Measurements from ENCODE around the gene SLC3A2. TPM values are rescaled to one million over a fixed set of nuclear protein-coding genes. Genes with fewer than 3 reads are reported as not detected.

SLC3A2 gene
- total RNA-seq, 1 experiment from 2014 or later: 290 TPM

DNA sequence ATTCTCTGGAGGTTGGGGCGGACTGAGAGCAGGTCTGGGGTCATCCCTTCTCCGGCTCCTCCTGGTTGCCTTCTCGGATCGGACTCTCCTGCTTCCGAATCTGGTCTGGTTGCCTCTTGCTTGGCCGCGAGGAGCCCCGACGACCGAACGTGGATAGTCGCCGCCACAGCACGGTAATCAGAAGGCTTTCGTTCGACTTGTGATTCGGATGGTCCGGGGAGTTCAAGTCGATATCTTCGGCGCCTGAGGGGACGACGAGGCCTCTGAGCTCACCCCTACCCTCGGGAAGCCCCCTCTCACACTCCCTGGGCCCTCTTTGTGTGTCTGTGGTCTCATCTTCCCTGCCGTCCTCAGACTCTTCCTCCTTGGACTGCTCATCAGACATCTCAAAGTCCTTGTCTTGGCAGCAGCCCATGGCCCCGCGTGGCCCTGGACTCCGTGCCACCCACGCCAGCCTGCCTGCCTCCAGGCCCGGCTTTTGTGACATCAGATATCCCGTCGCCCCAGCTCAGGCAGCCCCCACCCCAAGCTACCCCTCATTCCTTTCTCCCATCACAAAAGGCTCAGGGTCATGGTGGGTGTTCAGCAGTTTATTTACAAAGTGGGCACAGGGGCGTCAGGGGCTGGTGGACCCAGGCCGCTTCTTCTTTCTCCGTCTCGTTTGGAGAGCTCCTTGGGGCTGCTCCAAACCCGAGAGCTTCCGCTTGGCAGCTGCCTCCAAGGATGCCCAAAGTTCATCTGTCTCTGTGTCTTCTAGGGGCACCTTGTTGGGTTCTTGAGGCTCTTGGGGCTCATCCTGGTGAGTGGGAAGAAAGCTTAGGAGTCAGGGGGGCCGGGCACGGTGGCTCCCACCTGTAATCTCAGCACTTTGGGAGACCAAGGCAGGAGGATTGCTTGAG lies 48.1 kb upstream of the SLC3A2 start, which contains the start of gene TEX54:
TEX54 (minus strand) TSS at position 506 of the 899 bp plus-strand sequence.
- H2BK12ac ChIP-seq (ENCODE audit: insufficient read length, low read depth, low read length): no peak within 1 kb of the TSS
- peaks cover 10% of the 10 kb centered on the region for H3K23me2 ChIP-seq (ENCODE audit: insufficient read length, low read depth, low read length, poor library complexity, severe bottlenecking)
- peak within 1 kb of the TSS; percentile 91 for H3K4me2 ChIP-seq (ENCODE audit: insufficient read depth, insufficient read length, low read length)
- H3K79me1 ChIP-seq (ENCODE audit: insufficient read depth, low read depth, low read length, poor library complexity, severe bottlenecking): peaks cover under 1% of the 10 kb centered on the region
- peaks cover 6% of the 10 kb centered on the region; the same call in 1 of the 2 replicates for H3K79me2 ChIP-seq (ENCODE audit: insufficient read depth, low read length)
- no peaks in the 10 kb centered on the region for H3K27me3 ChIP-seq (ENCODE audit: insufficient read depth, low read length)
- H2BK120ac ChIP-seq (ENCODE audit: low read depth, low read length, poor library complexity, severe bottlenecking): no peak within 1 kb of the TSS
- Mint-ChIP-seq H3K4me3 (peak within 1 kb of the TSS; percentile 99 to 100), H3K9me3 (no peaks in the 10 kb centered on the region; a peak in 1 of 5 replicates), H3K27me3 (ENCODE audit: low read depth) (no peaks in the 10 kb centered on the region), H3K27ac (peak within 1 kb of the TSS; percentile 100), H3K36me3 (ENCODE audit: insufficient read depth in 1 of 3, low read depth in 3 of 3) (peaks cover 31 to 55% (median 54%) of the 10 kb centered on the region in 3 experiments), H3K4me1 (peaks cover 17 to 24% of the 10 kb centered on the region in 2 experiments)
- H4K5ac ChIP-seq (ENCODE audit: insufficient read length, low read depth, low read length): no peak within 1 kb of the TSS
- no peaks in the 10 kb centered on the region for H3K9me3 ChIP-seq (ENCODE audit: control insufficient read depth, low read depth, low read length)
- H3K23ac ChIP-seq (ENCODE audit: insufficient read length, low read depth, low read length): no peak within 1 kb of the TSS
- no peak within 1 kb of the TSS for H2BK20ac ChIP-seq (ENCODE audit: low read depth, low read length, poor library complexity, severe bottlenecking)
- no CpG with 5 or more reads among the region's 40 CpGs for WGBS (ENCODE audit: extremely low coverage, insufficient read length, low lambda C conversion rate)
- no peak within 1 kb of the TSS for H3K56ac ChIP-seq (ENCODE audit: insufficient read length, low read depth, low read length)
- no peak within 1 kb of the TSS for H3T11ph ChIP-seq (ENCODE audit: low read length)
- no peak within 1 kb of the TSS for H2AK5ac ChIP-seq (ENCODE audit: insufficient read length, low read length)
- H2BK15ac ChIP-seq (ENCODE audit: low read depth, low read length): no peak within 1 kb of the TSS
- peak within 1 kb of the TSS; percentile 85 for H3K9ac ChIP-seq (ENCODE audit: extremely low read depth, insufficient read length, low read length)
- H4K20me1 ChIP-seq (ENCODE audit: control insufficient read depth, insufficient read depth, insufficient read length): no peaks in the 10 kb centered on the region
- H4K91ac ChIP-seq (ENCODE audit: insufficient read length, low read depth, low read length): no peak within 1 kb of the TSS
- H3K4me1 ChIP-seq (ENCODE audit: insufficient read depth, low read length): no peaks in the 10 kb centered on the region
- H3K14ac ChIP-seq (ENCODE audit: insufficient read depth, low read length): peak within 1 kb of the TSS; percentile 99
- H2AFZ ChIP-seq (ENCODE audit: low read length): no peak within 1 kb of the TSS
- H2BK5ac ChIP-seq (ENCODE audit: insufficient read length, low read length): peak within 1 kb of the TSS; percentile 41
- no peak within 1 kb of the TSS for H3K27ac ChIP-seq (ENCODE audit: insufficient read length, low read depth, low read length)
- DNase-seq: no peak
- H3K4ac ChIP-seq (ENCODE audit: low read depth, low read length): no peak within 1 kb of the TSS; the same call in 1 of the 2 replicates
- TF ChIP-seq, protein P1, sequence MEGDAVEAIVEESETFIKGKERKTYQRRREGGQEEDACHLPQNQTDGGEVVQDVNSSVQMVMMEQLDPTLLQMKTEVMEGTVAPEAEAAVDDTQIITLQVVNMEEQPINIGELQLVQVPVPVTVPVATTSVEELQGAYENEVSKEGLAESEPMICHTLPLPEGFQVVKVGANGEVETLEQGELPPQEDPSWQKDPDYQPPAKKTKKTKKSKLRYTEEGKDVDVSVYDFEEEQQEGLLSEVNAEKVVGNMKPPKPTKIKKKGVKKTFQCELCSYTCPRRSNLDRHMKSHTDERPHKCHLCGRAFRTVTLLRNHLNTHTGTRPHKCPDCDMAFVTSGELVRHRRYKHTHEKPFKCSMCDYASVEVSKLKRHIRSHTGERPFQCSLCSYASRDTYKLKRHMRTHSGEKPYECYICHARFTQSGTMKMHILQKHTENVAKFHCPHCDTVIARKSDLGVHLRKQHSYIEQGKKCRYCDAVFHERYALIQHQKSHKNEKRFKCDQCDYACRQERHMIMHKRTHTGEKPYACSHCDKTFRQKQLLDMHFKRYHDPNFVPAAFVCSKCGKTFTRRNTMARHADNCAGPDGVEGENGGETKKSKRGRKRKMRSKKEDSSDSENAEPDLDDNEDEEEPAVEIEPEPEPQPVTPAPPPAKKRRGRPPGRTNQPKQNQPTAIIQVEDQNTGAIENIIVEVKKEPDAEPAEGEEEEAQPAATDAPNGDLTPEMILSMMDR (conservative IDR thresholded peaks at IDR 0.05): no peak
- H4K8ac ChIP-seq (replicated peaks; ENCODE audit: insufficient read length, low read depth, low read length): no peak within 1 kb of the TSS
- peak within 1 kb of the TSS; percentile 99 for H3K18ac ChIP-seq (ENCODE audit: insufficient read length, low read depth, low read length)

Data from H9 (cell line).